GM18909 (cell line): Measurements from ENCODE around the gene RNPEP.
"Not testable (repeated sequence)": the region's sequence is repeated elsewhere in the genome, so short reads cannot be mapped to it uniquely, and the experiment has no call there.

Experiments used
- ATAC-seq: cut with Tn5 transposase; IDR thresholded peaks from one replicate; pipeline ENCODE4 v1.9.1; 2021; ENCODE audit warnings: mild to moderate bottlenecking; ENCODE audit not compliant: unreplicated experiment, poor library complexity

The RNPEP gene

GRCh38 chr1:202009326-202010179 is 27.1 kb downstream of the RNPEP start:
- ATAC-seq = peak; percentile 52

- peak; percentile 85 for ATAC-seq
These were observed 27.9 kb downstream of the RNPEP start, which contains the start of gene ELF3 for GRCh38 chr1:202010180-202011015. ELF3 (plus strand) TSS chr1:202010587; CDS start chr1:202011137, 550 bp downstream.

GRCh38 chr1:202011994-202012393 is 29.5 kb downstream of the RNPEP start:
- no peak for ATAC-seq

- ATAC-seq = no peak
These were observed 30.4 kb downstream of the RNPEP start for GRCh38 chr1:202012544-202013478.

GRCh38 chr1:202013603-202014002 is 31.2 kb downstream of the RNPEP start:
- no peak for ATAC-seq

- ATAC-seq = no peak
These were observed 31.6 kb downstream of the RNPEP start for GRCh38 chr1:202014060-202014459.

GRCh38 chr1:202014915-202015661 is 32.6 kb downstream of the RNPEP start:
- ATAC-seq = no peak

- ATAC-seq = no peak
These were observed 33.2 kb downstream of the RNPEP start for GRCh38 chr1:202015662-202015937.

GRCh38 chr1:202016022-202016810 is 33.8 kb downstream of the RNPEP start:
- ATAC-seq = no peak

GRCh38 chr1:202016811-202017748 is 34.6 kb downstream of the RNPEP start:
- ATAC-seq = no peak

GRCh38 chr1:202017749-202018467 is 35.5 kb downstream of the RNPEP start:
- no peak for ATAC-seq

GRCh38 chr1:202018468-202019234 is 36.2 kb downstream of the RNPEP start:
- ATAC-seq = no peak

GRCh38 chr1:202019235-202019558 is 36.7 kb downstream of the RNPEP start:
- ATAC-seq = not testable (repeated sequence)

GRCh38 chr1:202023001-202023433 is 40.6 kb downstream of the RNPEP start:
- no peak for ATAC-seq

GRCh38 chr1:202029171-202029665 is 46.8 kb downstream of the RNPEP start:
- ATAC-seq = no peak

- no peak for ATAC-seq
These were observed 47.3 kb downstream of the RNPEP start for GRCh38 chr1:202029727-202030126.
